Mesothelial cell of epicardium (in vitro differentiated cells): ENCODE measurements around the gene USH1C. TPM values are rescaled to one million over a fixed set of nuclear protein-coding genes. Genes with fewer than 3 reads are reported as not detected.

ENCODE experiments used
- DNase-seq, 2 experiments: peaks; one replicate each; pipeline ENCODE4 v3.0.0; 2021; ENCODE audit warnings: low spot score in 2 of 2; ENCODE audit not compliant: unreplicated experiment in 2 of 2
- H3K27ac Mint-ChIP-seq: 2 replicates; pipeline ENCODE4 v1.8.0; 2021; ENCODE audit warnings: mixed read lengths
- H3K27me3 Mint-ChIP-seq: 2 replicates; pipeline ENCODE4 v1.8.0; 2021; ENCODE audit warnings: low read depth, mixed read lengths
- H3K36me3 Mint-ChIP-seq: 2 replicates; pipeline ENCODE4 v1.8.0; 2021; ENCODE audit warnings: mixed read lengths
- H3K4me1 Mint-ChIP-seq: 2 replicates; pipeline ENCODE4 v1.8.0; 2021; ENCODE audit warnings: mixed read lengths
- H3K4me3 Mint-ChIP-seq: 2 replicates; pipeline ENCODE4 v1.8.0; 2021; ENCODE audit warnings: mild to moderate bottlenecking, moderate library complexity, mixed read lengths
- H3K9me3 Mint-ChIP-seq: 2 replicates; pipeline ENCODE4 v1.8.0; 2021; ENCODE audit warnings: mixed read lengths
- total RNA-seq: library from RNA; stranded (reverse); gene quantifications from 3 replicates; pipeline ENCODE4 v1.2.1, GENCODE V29; 2021
- TF ChIP-seq, protein P1 (sequence below): fragments of 200-600 bp; sonication (generic); IDR thresholded peaks from one replicate; pipeline ENCODE4 v1.5.0; 2021; ENCODE audit warnings: antibody characterized with exemption; ENCODE audit not compliant: unreplicated experiment

The USH1C gene
- total RNA-seq, 1 donor from 2014 or later = 0.54 TPM

DNA sequence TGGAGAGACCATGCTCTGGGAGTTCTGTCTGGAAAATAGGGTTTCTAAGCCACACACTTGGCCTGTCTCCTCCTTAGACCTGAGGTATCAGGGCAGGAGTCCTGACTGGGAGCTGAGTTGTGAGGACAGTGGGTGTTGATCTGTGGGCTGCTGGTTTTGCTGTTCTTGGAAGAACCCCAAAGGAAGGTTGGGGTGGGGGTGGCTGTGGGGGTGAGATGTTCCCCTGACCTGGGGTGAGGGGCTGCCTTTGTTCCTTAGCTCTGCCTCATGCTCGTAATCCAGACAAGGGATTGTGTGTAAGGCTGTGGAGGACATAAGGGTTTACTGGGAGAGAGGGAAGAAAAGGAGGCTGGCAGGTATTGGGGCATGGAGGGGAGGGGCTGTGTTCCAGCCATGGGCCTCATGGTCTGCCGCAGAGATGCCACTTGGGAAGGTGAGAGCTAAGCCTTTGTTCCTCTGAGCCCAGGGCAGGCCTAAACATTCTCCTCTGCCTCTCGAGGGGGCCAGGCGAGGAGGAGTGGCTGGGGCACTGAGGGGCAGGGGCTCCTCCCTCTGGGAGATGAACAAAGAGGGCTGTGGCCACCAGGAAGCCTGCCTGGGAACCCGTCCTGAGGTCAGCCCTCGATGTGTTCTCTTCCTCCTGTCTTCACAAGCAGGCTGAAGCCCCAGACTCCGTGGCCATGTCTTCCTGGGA lies 7.3 kb upstream of the USH1C start:
- TF ChIP-seq, protein P1, sequence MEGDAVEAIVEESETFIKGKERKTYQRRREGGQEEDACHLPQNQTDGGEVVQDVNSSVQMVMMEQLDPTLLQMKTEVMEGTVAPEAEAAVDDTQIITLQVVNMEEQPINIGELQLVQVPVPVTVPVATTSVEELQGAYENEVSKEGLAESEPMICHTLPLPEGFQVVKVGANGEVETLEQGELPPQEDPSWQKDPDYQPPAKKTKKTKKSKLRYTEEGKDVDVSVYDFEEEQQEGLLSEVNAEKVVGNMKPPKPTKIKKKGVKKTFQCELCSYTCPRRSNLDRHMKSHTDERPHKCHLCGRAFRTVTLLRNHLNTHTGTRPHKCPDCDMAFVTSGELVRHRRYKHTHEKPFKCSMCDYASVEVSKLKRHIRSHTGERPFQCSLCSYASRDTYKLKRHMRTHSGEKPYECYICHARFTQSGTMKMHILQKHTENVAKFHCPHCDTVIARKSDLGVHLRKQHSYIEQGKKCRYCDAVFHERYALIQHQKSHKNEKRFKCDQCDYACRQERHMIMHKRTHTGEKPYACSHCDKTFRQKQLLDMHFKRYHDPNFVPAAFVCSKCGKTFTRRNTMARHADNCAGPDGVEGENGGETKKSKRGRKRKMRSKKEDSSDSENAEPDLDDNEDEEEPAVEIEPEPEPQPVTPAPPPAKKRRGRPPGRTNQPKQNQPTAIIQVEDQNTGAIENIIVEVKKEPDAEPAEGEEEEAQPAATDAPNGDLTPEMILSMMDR = no peak
- H3K27me3 Mint-ChIP-seq = peaks cover 52% of the 10 kb centered on the region
- H3K27ac Mint-ChIP-seq = no peak overlapping the region
- DNase-seq = no peak
- no peaks in the 10 kb centered on the region for H3K9me3 Mint-ChIP-seq
- H3K4me1 Mint-ChIP-seq = peaks cover 11% of the 10 kb centered on the region
- no peak overlapping the region for H3K4me3 Mint-ChIP-seq
- H3K36me3 Mint-ChIP-seq = no peaks in the 10 kb centered on the region

DNA sequence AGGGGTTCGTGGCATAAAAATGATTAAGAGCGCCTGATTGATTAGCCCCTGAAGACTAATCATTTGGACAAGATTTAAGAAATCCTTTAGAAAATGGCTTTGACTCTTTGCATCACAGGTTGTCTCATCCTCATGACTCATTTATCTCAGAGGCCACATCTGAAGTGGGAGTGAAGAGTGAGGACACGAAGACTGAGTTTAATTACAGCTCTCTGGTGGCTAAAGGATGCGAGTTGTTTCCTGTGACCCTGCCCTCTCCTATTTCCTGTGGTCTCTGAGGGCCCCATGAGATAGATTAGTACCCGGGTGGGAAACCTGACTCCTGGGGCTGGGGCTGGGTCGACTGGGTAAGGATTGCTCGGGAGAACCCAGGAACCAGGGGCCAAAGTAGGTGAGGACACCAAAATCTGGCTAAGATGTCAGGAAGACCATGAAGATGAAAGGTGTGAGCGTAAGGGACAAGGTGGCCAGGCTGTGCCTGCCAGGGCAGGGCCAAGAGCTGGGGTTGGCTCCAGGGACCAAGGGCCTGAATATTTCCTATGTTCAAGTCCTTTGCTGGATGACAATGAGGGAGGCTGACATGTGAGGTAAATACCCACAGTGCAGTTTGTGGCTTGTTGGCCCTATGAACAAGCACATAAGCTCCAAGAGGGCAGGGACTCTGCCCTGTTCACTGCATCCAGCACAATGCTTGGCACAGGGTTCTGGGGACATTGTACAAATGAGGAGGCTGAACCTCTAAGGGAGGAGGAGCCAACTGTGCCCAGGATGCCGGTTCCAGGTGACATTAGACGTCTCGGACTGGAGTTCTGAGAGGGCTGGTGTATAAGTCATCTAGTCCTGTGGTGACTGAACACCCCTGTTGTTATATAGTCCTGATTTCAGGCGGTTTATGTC lies 6.5 kb upstream of the USH1C start:
- no peak for DNase-seq
- Mint-ChIP-seq H3K4me1 (peaks cover 11% of the 10 kb centered on the region), H3K9me3 (no peaks in the 10 kb centered on the region), H3K36me3 (no peaks in the 10 kb centered on the region), H3K4me3 (no peak overlapping the region), H3K27ac (no peak overlapping the region), H3K27me3 (peaks cover 51% of the 10 kb centered on the region)
- TF ChIP-seq, protein P1 = no peak

DNA sequence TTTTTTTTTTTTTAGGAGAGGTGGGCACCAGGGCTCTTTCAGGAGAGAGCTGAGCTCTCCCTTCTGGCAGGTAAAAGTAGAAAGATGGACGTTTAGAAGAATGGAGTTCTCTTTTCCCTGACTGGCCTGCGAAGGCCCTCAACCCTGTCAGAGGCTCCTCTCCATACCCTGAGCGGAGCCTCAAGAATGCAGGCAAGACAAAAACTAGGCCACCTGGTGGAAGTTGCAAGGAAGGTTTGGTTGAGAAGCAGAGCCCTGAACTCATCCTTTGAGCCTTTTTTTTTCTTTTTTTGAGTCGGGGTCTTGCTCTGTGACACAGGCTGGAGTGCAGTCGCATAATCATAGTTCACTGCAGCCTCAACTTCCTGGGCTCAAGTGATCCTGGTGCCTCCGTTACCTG lies 4.2 kb upstream of the USH1C start:
- no peak overlapping the region for H3K27ac Mint-ChIP-seq

DNA sequence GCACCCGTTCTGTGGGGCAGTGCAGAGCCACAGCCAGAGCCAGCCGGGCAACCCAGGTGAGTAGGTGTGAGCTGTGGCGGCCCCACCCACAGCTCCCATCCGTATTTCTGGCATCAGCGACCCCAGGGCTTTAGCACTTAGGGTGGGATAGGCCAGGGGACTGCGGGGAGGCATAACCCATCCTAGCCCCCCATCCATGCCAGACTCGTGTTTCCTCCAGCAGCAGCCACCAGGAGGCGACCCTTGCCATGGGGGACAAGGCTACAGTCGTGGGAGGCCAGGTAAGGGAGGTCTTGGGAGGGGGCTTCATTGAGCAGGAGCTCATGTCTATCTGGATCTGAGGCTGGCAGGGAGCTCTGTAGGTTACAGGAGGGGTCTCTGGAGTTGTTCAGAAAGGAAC lies 3.7 kb upstream of the USH1C start:
- H3K4me3 Mint-ChIP-seq = no peak overlapping the region
- TF ChIP-seq, protein P1 = no peak
- peaks cover 60% of the 10 kb centered on the region for H3K27me3 Mint-ChIP-seq
- no peaks in the 10 kb centered on the region for H3K36me3 Mint-ChIP-seq
- DNase-seq = no peak
- H3K27ac Mint-ChIP-seq = no peak overlapping the region
- H3K9me3 Mint-ChIP-seq = no peaks in the 10 kb centered on the region
- H3K4me1 Mint-ChIP-seq = peaks cover 15% of the 10 kb centered on the region

More for the DNA sequence above, 4.2 kb upstream of the USH1C start:
- Mint-ChIP-seq H3K4me1 (peaks cover 15% of the 10 kb centered on the region), H3K9me3 (no peaks in the 10 kb centered on the region), H3K4me3 (no peak overlapping the region), H3K36me3 (no peaks in the 10 kb centered on the region), H3K27me3 (peaks cover 59% of the 10 kb centered on the region)
- no peak for DNase-seq
- TF ChIP-seq, protein P1 = peak; percentile 14

DNA sequence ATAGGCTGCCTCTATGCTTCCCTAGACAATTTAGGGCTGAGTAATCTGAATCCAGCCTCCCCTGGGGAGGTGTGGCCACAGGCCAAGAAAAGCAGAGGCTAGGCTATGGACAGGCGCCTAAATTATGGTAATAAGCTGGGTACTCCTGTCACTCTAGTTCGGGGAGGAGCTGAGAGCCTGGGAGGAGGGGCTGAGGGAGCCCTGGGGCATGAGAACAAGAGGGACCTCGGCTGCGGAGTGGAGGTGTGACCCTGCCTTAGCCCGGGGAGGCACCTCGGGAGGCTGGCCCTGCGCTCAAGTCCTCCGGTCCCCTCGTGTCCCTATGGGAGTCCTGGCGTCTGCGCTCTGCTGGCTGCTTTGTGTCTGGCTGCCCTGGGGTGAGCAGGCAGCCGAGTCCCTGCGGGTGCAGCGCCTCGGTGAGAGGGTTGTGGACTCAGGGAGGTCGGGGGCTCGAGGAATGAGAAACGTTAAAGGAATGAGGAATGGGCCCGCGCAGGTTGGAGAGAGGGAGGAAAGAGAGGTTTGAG lies 2.9 kb upstream of the USH1C start, which contains the start of gene OTOG:
OTOG (plus strand) TSS at position 209 of the 527 bp plus-strand sequence; CDS start at position 323, 114 bp downstream.
- peak within 1 kb of the TSS; percentile 56 for H3K4me3 Mint-ChIP-seq
- peaks cover 15% of the 10 kb centered on the region for H3K4me1 Mint-ChIP-seq
- no peaks in the 10 kb centered on the region for H3K9me3 Mint-ChIP-seq
- no peak for DNase-seq
- H3K27me3 Mint-ChIP-seq = peaks cover 63% of the 10 kb centered on the region
- TF ChIP-seq, protein P1 = no peak
- H3K27ac Mint-ChIP-seq = no peak within 1 kb of the TSS
- H3K36me3 Mint-ChIP-seq = no peaks in the 10 kb centered on the region
